ENCODE data around the gene MRAS.

- TF ChIP-seq POLR2A (IDR thresholded peaks at IDR 0.05; ENCODE audit: low read length) (no peak), GATA1 (IDR thresholded peaks at IDR 0.05; ENCODE audit: low read depth, low read length) (no peak)
Observed at GRCh38 chr3:138326866-138327595, 21.3 kb upstream of the MRAS start.

Measured in erythroblast (primary cell).